GM12878 (cell line): ENCODE results near the gene EXOC4.

ENCODE experiments used
- CBX5 ChIP-seq: sonication (generic); IDR thresholded peaks from 2 replicates; pipeline ENCODE4 v1.6.1; 2016; ENCODE audit warnings: low read depth, moderate library complexity, mild to moderate bottlenecking, inconsistent platforms
- RCOR1 ChIP-seq: conservative IDR thresholded peaks from 2 replicates; pipeline ENCODE4 v1.6.1; 2012; ENCODE audit warnings: low read depth, low read length, improper control_type of control experiment

DNA sequence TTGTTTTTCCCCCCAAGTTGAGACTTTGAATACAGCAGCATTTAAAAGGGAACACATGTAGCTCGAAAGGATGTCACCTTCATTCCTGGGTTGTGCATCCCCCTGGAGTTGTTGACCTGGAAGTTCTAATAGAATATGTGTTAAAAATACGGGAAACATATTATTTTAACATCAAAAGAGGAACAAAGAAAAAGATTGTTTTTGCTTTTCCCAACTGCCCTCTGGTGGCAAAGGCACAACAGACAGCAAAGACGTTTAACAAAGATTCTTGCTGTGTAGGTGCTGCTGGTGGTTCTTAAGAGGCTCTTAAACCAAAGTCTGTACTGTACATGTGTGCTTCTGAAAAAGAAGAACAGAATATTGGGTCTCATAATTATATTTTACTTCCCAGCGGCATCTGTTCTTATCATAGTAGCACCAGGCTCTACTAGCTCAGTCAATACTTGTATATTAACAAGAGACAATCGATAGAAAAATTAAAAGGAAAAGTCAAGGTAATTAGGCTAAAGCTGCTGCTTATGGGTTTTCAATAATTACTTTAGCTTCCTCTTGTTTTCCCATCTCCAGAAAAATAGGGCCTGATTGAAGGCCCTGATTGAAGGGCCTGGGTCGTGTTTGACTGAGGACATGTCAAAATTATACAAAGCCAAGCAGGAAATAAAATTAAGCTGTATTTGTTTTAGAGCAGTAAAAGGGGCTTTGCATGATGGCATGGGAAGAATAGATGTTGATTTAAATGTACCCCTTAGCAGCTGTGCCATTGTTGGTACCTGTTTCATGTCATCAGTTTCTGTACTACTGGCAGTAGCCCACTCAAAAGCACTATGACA, 490.0 kb downstream of the EXOC4 start:
- TF ChIP-seq CBX5 (no peak), RCOR1 (no peak)
